GM12872 (cell line): ENCODE data around the gene GPLD1.

ENCODE experiments used
- CTCF ChIP-seq: IDR thresholded peaks from 3 replicates; pipeline ENCODE4 v1.5.1; 2011; ENCODE audit warnings: low read depth, mild to moderate bottlenecking, low read length, moderate library complexity; ENCODE audit not compliant: insufficient read depth

Gene GPLD1

GRCh38 chr6:24441599-24441904 lies 47.8 kb downstream of the GPLD1 start:
- no peak for TF ChIP-seq CTCF

- TF ChIP-seq CTCF = no peak
Measured at GRCh38 chr6:24440897-24441598, 48.3 kb downstream of the GPLD1 start.

GRCh38 chr6:24439858-24440539 lies 49.4 kb downstream of the GPLD1 start:
- TF ChIP-seq CTCF = no peak

GRCh38 chr6:24436979-24437378 lies 52.4 kb downstream of the GPLD1 start:
- no peak for TF ChIP-seq CTCF

- no peak for TF ChIP-seq CTCF
Measured at GRCh38 chr6:24432611-24433010, 56.8 kb downstream of the GPLD1 start.

GRCh38 chr6:24431045-24431451 lies 58.3 kb downstream of the GPLD1 start:
- TF ChIP-seq CTCF = peak; percentile 67

- TF ChIP-seq CTCF = no peak
Measured at GRCh38 chr6:24430086-24430485, 59.3 kb downstream of the GPLD1 start.

GRCh38 chr6:24429146-24429545 lies 60.2 kb downstream of the GPLD1 start:
- no peak for TF ChIP-seq CTCF
